Adrenal gland (tissue), 12 donors: ENCODE data around the gene MCTP1. TPM values are rescaled to one million over a fixed set of nuclear protein-coding genes. Genes with fewer than 3 reads are reported as not detected.

Experiments
- DNase-seq, 7 donors: peaks; one replicate each; pipeline ENCODE4 v3.0.0-alpha.2; 2019 to 2020
- H3K27ac ChIP-seq, 5 donors: fragments of 200-600 bp; sonication (generic) in 4 of 5; 1 replicate in 3 of 5; 2 replicates in 2 of 5; pipeline versions ENCODE4 v1.5.1 to v1.8.0; 2016 to 2020; ENCODE audit warnings: mild to moderate bottlenecking in 1 of 5
- H3K27me3 ChIP-seq: fragments of 200-600 bp; 2 replicates; pipeline ENCODE4 v1.8.0; 2021
- H3K36me3 ChIP-seq, 2 donors: fragments of 200-600 bp; replicated peaks in 1 of 2; 1 replicate in 1 of 2; 2 replicates in 1 of 2; pipeline versions ENCODE4 v1.5.1 to v1.8.0; 2018 to 2022
- H3K4me1 ChIP-seq, 2 donors: fragments of 200-600 bp; replicated peaks in 1 of 2; 1 replicate in 1 of 2; 2 replicates in 1 of 2; pipeline versions ENCODE4 v1.5.1 to v1.8.0; 2018 to 2021
- H3K4me3 ChIP-seq, 4 donors: fragments of 200-600 bp; sonication (generic) in 3 of 4; one replicate each; pipeline ENCODE4 v1.5.1; 2016 to 2018
- H3K9me3 ChIP-seq, 3 donors: fragments of 200-600 bp; sonication (generic) in 1 of 3; replicated peaks in 1 of 3; 1 replicate in 2 of 3; 2 replicates in 1 of 3; pipeline versions ENCODE4 v1.5.1 to v1.8.0; 2016 to 2021
- CTCF ChIP-seq, 6 experiments: fragments of 450-650 bp in 4 of 6; fragments of 200-600 bp in 2 of 6; sonication (generic) in 1 of 6; IDR thresholded peaks; 1 replicate in 5 of 6; 2 replicates in 1 of 6; pipeline versions ENCODE4 v1.5.1 to v1.8.0; 2016 to 2021; ENCODE audit warnings: antibody characterized with exemption in 6 of 6, mild to moderate bottlenecking in 2 of 6, moderate library complexity in 1 of 6
- POLR2A ChIP-seq, 2 donors: fragments of 450-650 bp; IDR thresholded peaks; one replicate each; pipeline ENCODE4 v1.6.1; 2017; ENCODE audit warnings: antibody characterized with exemption in 2 of 2, mild to moderate bottlenecking in 2 of 2, moderate library complexity in 1 of 2
- WGBS, 4 donors: extraction: QIAGEN DNeasy Blood & Tissue Kit in 2 of 4; methylation state at CpG; one replicate each; pipeline versions ENCODE4 v1.1.5 to v1.1.7; 2013 to 2017; 5-methylcytosine and 5-hydroxymethylcytosine counted together
- intact Hi-C, 2 donors: fragments of 100-400 bp; cut with DNase I; formaldehyde crosslinking; loops; one replicate each; pipeline versions ENCODE4 v1.14.1 to v1.15.0; 2022 to 2023
- polyA plus RNA-seq, 3 donors: library from polyadenylated mRNA; stranded (reverse); fragments of 200-250 nt in 2 of 3; fragments of 350-450 nt in 1 of 3; fragmentation: Illumina TruSeq in 1 of 3; extraction: RNeasy Lipid Tissue Mini Kit (QIAGEN cat#74804) in 1 of 3; gene quantifications; one replicate each; pipeline ENCODE4 v1.2.3, GENCODE V29; 2013 to 2014
- total RNA-seq, 9 donors: library from RNA; depleted of rRNA in 4 of 9; stranded (reverse); fragments of >200 nt in 4 of 9; fragments of 120-200 nt in 1 of 9; fragmentation: NEBNext Ultra II Directional in 1 of 9; extraction: Animal tissue kit (Norgen Biotek cat#: 25700) in 1 of 9; gene quantifications; one replicate each; pipeline versions ENCODE4 v1.1.0 to v1.2.4, GENCODE V29; 2013 to 2023
- donor health status: healthy with polysubstance abuse.
- donor health status: Bipolar disorder and iron deficiency.
- donor health status: DM: yes; HTN: yes; CAD: no.
- donor health status: DM: no; HTN: no; CAD: no.
- donor health status: DM: no; HTN: no; CAD: no.
- donor health status: DM: yes; HTN: yes; CAD: no.

MCTP1 gene
- total and polyA plus RNA-seq, 12 donors: 1.2 to 20.1 (median 5.1) TPM

- TF ChIP-seq POLR2A (IDR thresholded peaks at IDR 0.05) (no peak), CTCF (IDR thresholded peaks at IDR 0.05) (no peak)
- WGBS, 4 donors: 59 to 65% (median 63%) methylated on average over 3 of the region's 3 CpGs
- intact Hi-C loops: no loop called here
These were observed 109.8 kb downstream of the MCTP1 start for GRCh38 chr5:95175106-95175505.

DNA sequence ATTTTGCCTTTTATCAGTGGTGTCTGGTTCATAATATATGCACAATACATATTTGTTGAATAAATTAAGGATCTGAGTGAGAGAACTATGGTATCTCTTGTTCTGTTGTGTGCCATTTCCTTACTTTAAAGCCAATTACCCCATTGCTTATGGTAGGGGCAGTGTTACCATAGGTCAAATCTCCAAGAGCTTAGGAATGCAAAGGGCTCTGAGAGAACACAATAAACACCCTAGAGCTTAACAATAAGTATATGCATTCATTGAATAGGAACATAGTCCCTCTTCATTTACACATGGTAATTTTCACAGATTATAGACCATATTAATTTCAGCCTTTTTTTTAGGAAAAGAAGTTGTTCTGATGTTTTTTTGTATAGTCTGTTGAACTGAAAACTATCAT lies 112.2 kb downstream of the MCTP1 start:
- Histone ChIP-seq H3K27me3 (no peaks in the 10 kb centered on the region), H3K4me3 (no peak overlapping the region), H3K27ac (no peak overlapping the region), H3K4me1 (no peaks in the 10 kb centered on the region), H3K36me3 (no peaks in the 10 kb centered on the region), H3K9me3 (no peaks in the 10 kb centered on the region)
- no peak for DNase-seq
- TF ChIP-seq POLR2A (IDR thresholded peaks at IDR 0.05) (no peak), CTCF (IDR thresholded peaks at IDR 0.05) (no peak)
- intact Hi-C loops: no loop called here

More at GRCh38 chr5:95175106-95175505, 109.8 kb downstream of the MCTP1 start:
- Histone ChIP-seq H3K36me3 (no peaks in the 10 kb centered on the region), H3K9me3 (no peaks in the 10 kb centered on the region), H3K4me3 (no peak overlapping the region), H3K27ac (no peak overlapping the region), H3K27me3 (no peaks in the 10 kb centered on the region), H3K4me1 (no peaks in the 10 kb centered on the region)
- DNase-seq: no peak

GRCh38 chr5:95164861-95165260 lies 120.0 kb downstream of the MCTP1 start:
- TF ChIP-seq POLR2A (IDR thresholded peaks at IDR 0.05): no peak
- TF ChIP-seq CTCF (IDR thresholded peaks at IDR 0.05): no peak

GRCh38 chr5:95163079-95163478 lies 121.8 kb downstream of the MCTP1 start:
- Histone ChIP-seq H3K4me1 (no peaks in the 10 kb centered on the region), H3K27me3 (no peaks in the 10 kb centered on the region), H3K9me3 (no peaks in the 10 kb centered on the region), H3K4me3 (no peak overlapping the region), H3K36me3 (no peaks in the 10 kb centered on the region), H3K27ac (no peak overlapping the region)
- intact Hi-C loops: no loop called here
- DNase-seq: no peak
- TF ChIP-seq CTCF (IDR thresholded peaks at IDR 0.05): no peak
- no peak for TF ChIP-seq POLR2A (IDR thresholded peaks at IDR 0.05)

More at GRCh38 chr5:95164861-95165260, 120.0 kb downstream of the MCTP1 start:
- Histone ChIP-seq H3K36me3 (no peaks in the 10 kb centered on the region), H3K4me3 (no peak overlapping the region), H3K4me1 (no peaks in the 10 kb centered on the region), H3K27ac (no peak overlapping the region), H3K9me3 (no peaks in the 10 kb centered on the region), H3K27me3 (no peaks in the 10 kb centered on the region)
- intact Hi-C loops: no loop called here
- no peak for DNase-seq
- WGBS, 4 donors: 78 to 88% (median 81%) methylated on average over 2 of the region's 2 CpGs
